Activated T-helper 2 cell treated with anti-CD3 and anti-CD28 coated beads, Interferon-gamma antibody, Interleukin-2, Interleukin-4, amounts not matched to agents 10 μg/mL and 5 μg/mL and 100 μg/mL, durations not matched to agents 14 hours and 24 hours and 36 hours (primary cell): ENCODE results near the gene LRRN2. TPM values are rescaled to one million over a fixed set of nuclear protein-coding genes. Genes with fewer than 3 reads are reported as not detected.

ENCODE experiments used
- DNase-seq: peaks from one replicate; pipeline ENCODE4 v3.0.0; 2021; ENCODE audit warnings: low spot score
- H3K27ac Mint-ChIP-seq: one replicate; pipeline ENCODE4 v1.8.0; 2021; ENCODE audit warnings: mixed read lengths
- H3K27me3 Mint-ChIP-seq: one replicate; pipeline ENCODE4 v1.8.0; 2021; ENCODE audit warnings: low read depth, mixed read lengths
- H3K36me3 Mint-ChIP-seq: one replicate; pipeline ENCODE4 v1.8.0; 2021; ENCODE audit warnings: low read depth, mixed read lengths
- H3K4me1 Mint-ChIP-seq: one replicate; pipeline ENCODE4 v1.8.0; 2021; ENCODE audit warnings: low read depth, mixed read lengths
- H3K4me3 Mint-ChIP-seq: one replicate; pipeline ENCODE4 v1.8.0; 2021; ENCODE audit warnings: low read depth, mild to moderate bottlenecking, moderate library complexity, mixed read lengths
- H3K9me3 Mint-ChIP-seq: one replicate; pipeline ENCODE4 v1.8.0; 2021; ENCODE audit warnings: mixed read lengths
- intact Hi-C: fragments of 100-400 bp; cut with micrococcal nuclease; formaldehyde crosslinking; loops from one replicate; pipeline ENCODE4 v1.15.1; 2023
- total RNA-seq: library from RNA; stranded (reverse); gene quantifications from 2 replicates; pipeline ENCODE4 v1.2.3, GENCODE V29; 2022

The LRRN2 gene
- total RNA-seq, 1 donor from 2014 or later = not detected

DNA sequence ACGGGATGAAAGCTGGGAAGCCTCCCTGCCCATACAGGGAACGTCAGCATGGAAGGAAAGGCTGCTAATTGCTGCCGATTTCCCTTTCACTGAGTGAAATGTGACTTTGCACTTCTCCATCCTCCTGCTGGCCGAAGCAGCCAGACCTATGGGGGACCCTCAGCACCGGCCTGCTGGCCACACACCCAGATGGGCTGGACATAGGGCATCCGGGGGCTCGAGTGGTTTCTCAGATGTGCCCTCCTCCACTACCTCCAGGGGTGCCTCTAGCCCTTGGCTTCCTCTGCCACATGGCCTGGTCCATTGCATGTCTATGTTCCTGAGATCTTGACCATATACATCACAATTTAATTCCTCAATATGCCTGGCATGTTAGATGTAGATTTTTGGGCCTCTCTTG, 79.7 kb downstream of the LRRN2 start:
- Mint-ChIP-seq H3K4me1 (no peaks in the 10 kb centered on the region), H3K27ac (no peak overlapping the region), H3K4me3 (no peak overlapping the region), H3K9me3 (no peaks in the 10 kb centered on the region), H3K36me3 (no peaks in the 10 kb centered on the region), H3K27me3 (peaks cover 8% of the 10 kb centered on the region)
- DNase-seq = no peak
- intact Hi-C loops = no loop called here

- H3K27ac Mint-ChIP-seq = no peak overlapping the region
- no peaks in the 10 kb centered on the region for H3K9me3 Mint-ChIP-seq
- H3K4me1 Mint-ChIP-seq = no peaks in the 10 kb centered on the region
- no peaks in the 10 kb centered on the region for H3K36me3 Mint-ChIP-seq
- no peak for DNase-seq
- H3K4me3 Mint-ChIP-seq = no peak overlapping the region
- intact Hi-C loops = no loop called here
- peaks cover 3% of the 10 kb centered on the region for H3K27me3 Mint-ChIP-seq
These were observed 82.5 kb downstream of the LRRN2 start for GRCh38 chr1:204602871-204603542.

- Mint-ChIP-seq H3K4me1 (no peaks in the 10 kb centered on the region), H3K27ac (no peak overlapping the region), H3K4me3 (no peak overlapping the region), H3K36me3 (no peaks in the 10 kb centered on the region), H3K9me3 (no peaks in the 10 kb centered on the region), H3K27me3 (peaks cover 1% of the 10 kb centered on the region)
- intact Hi-C loops = no loop called here
- no peak for DNase-seq
These were observed 83.4 kb downstream of the LRRN2 start for GRCh38 chr1:204602111-204602579.

DNA sequence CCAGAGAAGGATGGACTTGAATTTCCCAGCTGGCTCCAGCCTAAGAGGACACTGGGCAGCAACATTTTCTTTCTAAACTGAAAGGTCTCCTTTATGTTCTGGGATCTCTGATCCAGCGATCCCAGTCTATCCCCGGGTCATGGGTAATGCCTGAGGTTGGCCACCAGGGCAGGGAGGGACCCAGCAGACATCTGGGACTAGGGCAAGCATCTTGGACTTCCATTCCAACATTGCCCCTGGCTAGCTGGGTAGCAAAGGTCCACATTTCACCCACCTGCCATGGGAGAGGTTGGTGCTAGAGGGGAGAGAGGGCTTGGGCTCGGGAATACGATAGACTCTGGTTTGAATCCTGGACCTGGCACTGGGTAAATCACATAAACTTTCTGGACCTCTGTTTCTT, 84.6 kb downstream of the LRRN2 start:
- H3K4me1 Mint-ChIP-seq = no peaks in the 10 kb centered on the region
- no peaks in the 10 kb centered on the region for H3K9me3 Mint-ChIP-seq
- intact Hi-C loops = no loop called here
- no peak overlapping the region for H3K27ac Mint-ChIP-seq
- no peaks in the 10 kb centered on the region for H3K27me3 Mint-ChIP-seq
- H3K36me3 Mint-ChIP-seq = no peaks in the 10 kb centered on the region
- no peak overlapping the region for H3K4me3 Mint-ChIP-seq
- DNase-seq = no peak

DNA sequence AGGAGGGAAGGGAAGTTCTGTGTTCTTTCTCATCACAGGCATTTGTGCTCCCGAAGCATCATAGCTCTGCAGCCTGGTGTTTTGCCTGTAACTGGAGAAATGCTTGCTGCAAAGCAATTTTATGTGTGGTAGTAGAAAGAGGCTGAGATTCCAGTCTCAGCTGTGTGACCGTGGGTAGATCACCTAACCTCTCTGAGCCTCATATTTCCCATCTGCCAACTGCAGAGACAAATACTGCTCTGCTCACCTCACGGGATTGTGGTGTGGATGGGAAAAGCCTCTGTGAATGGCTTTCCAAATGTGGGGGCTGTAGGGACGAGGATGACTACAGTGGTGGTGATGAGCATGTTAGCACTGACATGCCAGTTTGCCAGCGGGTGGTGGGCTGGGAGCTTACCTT, 85.3 kb downstream of the LRRN2 start:
- Mint-ChIP-seq H3K36me3 (no peaks in the 10 kb centered on the region), H3K4me3 (no peak overlapping the region), H3K9me3 (no peaks in the 10 kb centered on the region), H3K4me1 (no peaks in the 10 kb centered on the region), H3K27ac (no peak overlapping the region), H3K27me3 (no peaks in the 10 kb centered on the region)
- intact Hi-C loops = no loop called here
- DNase-seq = no peak

GRCh38 chr1:204599596-204599995, 85.9 kb downstream of the LRRN2 start:
- no peak overlapping the region for H3K27ac Mint-ChIP-seq
- no peaks in the 10 kb centered on the region for H3K36me3 Mint-ChIP-seq
- H3K27me3 Mint-ChIP-seq = no peaks in the 10 kb centered on the region
- DNase-seq = no peak
- no peaks in the 10 kb centered on the region for H3K9me3 Mint-ChIP-seq
- no peak overlapping the region for H3K4me3 Mint-ChIP-seq
- H3K4me1 Mint-ChIP-seq = no peaks in the 10 kb centered on the region
- intact Hi-C loops = no loop called here

DNA sequence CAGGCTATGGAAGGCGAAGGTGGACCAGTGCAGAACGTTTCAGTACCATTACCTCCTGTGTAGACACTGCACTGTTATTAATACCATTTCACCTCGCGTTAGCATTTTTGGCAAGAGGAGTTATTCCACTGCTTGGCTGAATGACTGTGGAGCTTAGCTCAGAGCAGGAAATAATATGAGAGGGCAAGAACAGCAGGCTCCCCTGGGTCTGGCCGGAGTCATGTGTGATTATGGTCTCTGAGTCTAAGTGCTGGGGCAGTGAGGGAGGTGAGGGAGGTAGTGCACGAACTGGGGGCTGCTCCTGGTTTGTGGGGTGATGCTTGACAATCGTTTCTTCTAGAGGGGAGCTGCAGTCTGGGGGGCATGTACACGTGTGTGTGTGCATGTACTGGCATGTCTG, 86.4 kb downstream of the LRRN2 start:
- no peak overlapping the region for H3K27ac Mint-ChIP-seq
- no peaks in the 10 kb centered on the region for H3K27me3 Mint-ChIP-seq
- no peak for DNase-seq
- H3K4me1 Mint-ChIP-seq = no peaks in the 10 kb centered on the region
- no peak overlapping the region for H3K4me3 Mint-ChIP-seq
- no peaks in the 10 kb centered on the region for H3K9me3 Mint-ChIP-seq
- no peaks in the 10 kb centered on the region for H3K36me3 Mint-ChIP-seq
- intact Hi-C loops = no loop called here

- no peaks in the 10 kb centered on the region for H3K36me3 Mint-ChIP-seq
- no peaks in the 10 kb centered on the region for H3K27me3 Mint-ChIP-seq
- intact Hi-C loops = no loop called here
- no peaks in the 10 kb centered on the region for H3K4me1 Mint-ChIP-seq
- no peak for DNase-seq
- H3K27ac Mint-ChIP-seq = no peak overlapping the region
- no peaks in the 10 kb centered on the region for H3K9me3 Mint-ChIP-seq
- H3K4me3 Mint-ChIP-seq = no peak overlapping the region
These were observed 87.1 kb downstream of the LRRN2 start for GRCh38 chr1:204598319-204598969.

- Mint-ChIP-seq H3K36me3 (no peaks in the 10 kb centered on the region), H3K4me1 (no peaks in the 10 kb centered on the region), H3K4me3 (no peak overlapping the region), H3K27ac (no peak overlapping the region), H3K9me3 (no peaks in the 10 kb centered on the region), H3K27me3 (no peaks in the 10 kb centered on the region)
- DNase-seq = no peak
- intact Hi-C loops = no loop called here
These were observed 93.1 kb downstream of the LRRN2 start for GRCh38 chr1:204592246-204592948.

DNA sequence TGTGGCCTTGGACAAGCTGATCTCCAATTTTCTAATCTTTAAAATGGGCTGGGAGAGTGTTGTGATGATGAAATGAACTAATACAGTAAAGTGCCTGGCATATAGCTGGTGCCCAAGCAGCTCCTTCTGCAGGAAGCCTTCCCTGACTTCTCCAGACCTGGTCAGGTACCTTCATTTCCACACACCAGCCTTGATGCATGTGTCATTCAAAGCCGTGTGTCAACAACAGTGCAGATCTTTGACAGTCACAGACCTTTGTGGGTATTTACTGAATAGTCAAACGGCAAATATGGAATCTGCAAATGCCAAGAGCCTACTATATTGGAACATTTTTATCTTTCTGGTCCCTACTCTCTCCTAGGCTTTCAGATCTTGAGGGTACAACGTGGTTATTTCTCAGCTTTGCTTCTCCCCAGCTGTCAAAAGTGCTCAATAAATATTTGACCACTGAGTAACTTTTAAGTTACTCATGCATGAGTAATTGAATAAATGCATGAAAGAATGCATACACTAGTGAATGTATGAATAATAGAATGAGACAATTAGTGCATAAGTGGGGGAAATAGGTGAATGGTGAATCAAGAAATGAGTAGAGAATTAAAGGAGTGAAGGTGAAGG, 94.0 kb downstream of the LRRN2 start:
- DNase-seq = no peak
- Mint-ChIP-seq H3K27me3 (no peaks in the 10 kb centered on the region), H3K4me1 (no peaks in the 10 kb centered on the region), H3K4me3 (no peak overlapping the region), H3K36me3 (no peaks in the 10 kb centered on the region), H3K9me3 (no peaks in the 10 kb centered on the region), H3K27ac (no peak overlapping the region)
- intact Hi-C loops = no loop called here

DNA sequence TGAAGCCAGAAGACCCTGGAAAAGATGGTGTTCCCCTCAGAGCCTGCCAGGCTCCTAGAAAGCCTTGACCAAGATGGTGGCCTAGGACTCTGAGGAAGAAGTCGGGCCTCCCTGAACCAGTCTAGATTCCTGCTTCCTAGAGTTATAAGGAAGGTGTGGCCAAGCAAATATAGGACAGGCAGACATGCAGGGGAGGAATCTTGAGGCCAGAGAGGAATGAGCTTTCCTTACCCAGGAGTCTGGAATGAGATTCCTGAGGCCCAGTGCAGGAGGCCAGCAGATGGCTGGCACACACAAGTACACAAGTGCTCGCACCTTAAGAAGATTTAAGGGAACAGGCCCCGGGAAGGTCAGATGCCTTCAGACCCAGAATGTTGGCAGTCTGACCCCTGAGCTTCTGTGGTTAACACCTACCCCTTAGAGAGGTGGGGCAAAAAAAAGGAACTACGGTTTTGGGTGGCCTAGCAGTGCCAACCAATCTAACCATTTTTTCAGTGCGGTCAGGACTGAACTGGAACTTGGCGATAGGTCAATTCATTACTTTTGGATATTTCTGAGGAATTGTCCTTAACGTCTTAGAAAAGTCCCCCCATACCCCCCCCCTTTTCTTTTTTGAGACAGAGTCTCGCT, 96.0 kb downstream of the LRRN2 start:
- intact Hi-C loops = no loop called here
- Mint-ChIP-seq H3K4me1 (no peaks in the 10 kb centered on the region), H3K27ac (no peak overlapping the region), H3K27me3 (no peaks in the 10 kb centered on the region), H3K9me3 (no peaks in the 10 kb centered on the region), H3K4me3 (no peak overlapping the region), H3K36me3 (no peaks in the 10 kb centered on the region)
- DNase-seq = no peak

DNA sequence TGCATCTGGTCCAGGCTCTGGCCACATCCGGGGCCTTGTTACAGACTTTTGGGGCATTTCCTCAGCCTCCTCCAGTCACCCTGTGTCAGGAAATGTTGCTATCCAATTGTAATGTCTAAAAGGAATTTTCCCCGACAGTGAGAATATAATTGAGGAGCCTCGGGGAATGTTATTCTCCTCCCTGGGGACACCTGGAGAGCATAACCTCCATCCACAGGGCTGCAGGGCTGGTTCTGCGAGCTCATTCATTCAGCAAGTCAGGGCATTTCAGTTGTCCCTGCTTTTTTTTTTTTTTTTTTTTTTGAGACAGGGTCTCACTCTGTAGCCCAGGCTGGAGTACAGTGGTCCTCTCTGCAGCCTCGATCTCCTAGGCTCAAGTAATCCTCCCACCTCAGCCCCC, 96.7 kb downstream of the LRRN2 start:
- H3K9me3 Mint-ChIP-seq = no peaks in the 10 kb centered on the region
- no peak overlapping the region for H3K27ac Mint-ChIP-seq
- no peaks in the 10 kb centered on the region for H3K36me3 Mint-ChIP-seq
- no peak overlapping the region for H3K4me3 Mint-ChIP-seq
- no peak for DNase-seq
- H3K4me1 Mint-ChIP-seq = no peaks in the 10 kb centered on the region
- intact Hi-C loops = no loop called here
- H3K27me3 Mint-ChIP-seq = no peaks in the 10 kb centered on the region
